ENCODE measurements around the gene PADI2.

The PADI2 gene

GRCh38 chr1:17134724-17135123 is 15.5 kb upstream of the PADI2 start:
- no peak overlapping the region for H3K9ac ChIP-seq (ENCODE audit: low read length)
- no peaks in the 10 kb centered on the region for H3K4me1 ChIP-seq (ENCODE audit: insufficient read depth, low read length, severe bottlenecking)
- H3K9me2 ChIP-seq (ENCODE audit: low read depth, low read length): no peaks in the 10 kb centered on the region
- H3K27me3 ChIP-seq (ENCODE audit: insufficient read depth, low read length): no peaks in the 10 kb centered on the region
- no peaks in the 10 kb centered on the region for H3F3A ChIP-seq (ENCODE audit: insufficient read depth, low read length)
- TF ChIP-seq EZH2 (IDR thresholded peaks at IDR 0.05; ENCODE audit: borderline replicate concordance, low read length): no peak
- no peak for TF ChIP-seq CTCF (IDR thresholded peaks at IDR 0.05; ENCODE audit: low read length)
- no peaks in the 10 kb centered on the region for H3K79me2 ChIP-seq (ENCODE audit: insufficient read depth, low read length)
- H4K20me1 ChIP-seq (ENCODE audit: insufficient read depth, low read length): no peaks in the 10 kb centered on the region
- H3K4me2 ChIP-seq (ENCODE audit: low read length): no peak overlapping the region
- H3K36me3 ChIP-seq (ENCODE audit: insufficient read depth, low read length): no peaks in the 10 kb centered on the region
- no peak overlapping the region for H3K27ac ChIP-seq (ENCODE audit: low read depth, low read length, poor library complexity, severe bottlenecking)
- H3K4me3 ChIP-seq (ENCODE audit: low read depth, low read length, poor library complexity, severe bottlenecking): no peak overlapping the region
- no peak overlapping the region for H2AFZ ChIP-seq (ENCODE audit: low read length)
- no peaks in the 10 kb centered on the region for H3K9me3 ChIP-seq (ENCODE audit: low read length)

- Histone ChIP-seq H3K4me1 (ENCODE audit: insufficient read depth, low read length, severe bottlenecking) (no peaks in the 10 kb centered on the region), H3K27me3 (ENCODE audit: insufficient read depth, low read length) (no peaks in the 10 kb centered on the region), H3K4me3 (ENCODE audit: low read depth, low read length, poor library complexity, severe bottlenecking) (no peak overlapping the region), H3K36me3 (ENCODE audit: insufficient read depth, low read length) (no peaks in the 10 kb centered on the region), H4K20me1 (ENCODE audit: insufficient read depth, low read length) (no peaks in the 10 kb centered on the region), H3K4me2 (ENCODE audit: low read length) (no peak overlapping the region), H2AFZ (ENCODE audit: low read length) (no peak overlapping the region), H3K27ac (ENCODE audit: low read depth, low read length, poor library complexity, severe bottlenecking) (no peak overlapping the region), H3F3A (ENCODE audit: insufficient read depth, low read length) (no peaks in the 10 kb centered on the region), H3K9me2 (ENCODE audit: low read depth, low read length) (no peaks in the 10 kb centered on the region), H3K9ac (ENCODE audit: low read length) (no peak overlapping the region), H3K79me2 (ENCODE audit: insufficient read depth, low read length) (no peaks in the 10 kb centered on the region), H3K9me3 (ENCODE audit: low read length) (no peaks in the 10 kb centered on the region)
- no peak for TF ChIP-seq CTCF (IDR thresholded peaks at IDR 0.05; ENCODE audit: low read length)
- TF ChIP-seq EZH2 (IDR thresholded peaks at IDR 0.05; ENCODE audit: borderline replicate concordance, low read length): no peak
Observed at GRCh38 chr1:17134034-17134433, 14.8 kb upstream of the PADI2 start.

GRCh38 chr1:17130138-17130635 is 10.9 kb upstream of the PADI2 start:
- TF ChIP-seq EZH2 (IDR thresholded peaks at IDR 0.05; ENCODE audit: borderline replicate concordance, low read length): no peak

GRCh38 chr1:17128361-17128760 is 9.1 kb upstream of the PADI2 start:
- H2AFZ ChIP-seq (ENCODE audit: low read length): no peak overlapping the region
- H3K27ac ChIP-seq (ENCODE audit: low read depth, low read length, poor library complexity, severe bottlenecking): no peak overlapping the region
- H4K20me1 ChIP-seq (ENCODE audit: insufficient read depth, low read length): no peaks in the 10 kb centered on the region
- no peaks in the 10 kb centered on the region for H3F3A ChIP-seq (ENCODE audit: insufficient read depth, low read length)
- H3K36me3 ChIP-seq (ENCODE audit: insufficient read depth, low read length): no peaks in the 10 kb centered on the region
- H3K79me2 ChIP-seq (ENCODE audit: insufficient read depth, low read length): no peaks in the 10 kb centered on the region
- no peak overlapping the region for H3K9ac ChIP-seq (ENCODE audit: low read length)
- no peak for TF ChIP-seq EZH2 (IDR thresholded peaks at IDR 0.05; ENCODE audit: borderline replicate concordance, low read length)
- TF ChIP-seq CTCF (IDR thresholded peaks at IDR 0.05; ENCODE audit: low read length): no peak
- no peaks in the 10 kb centered on the region for H3K27me3 ChIP-seq (ENCODE audit: insufficient read depth, low read length)
- H3K4me3 ChIP-seq (ENCODE audit: low read depth, low read length, poor library complexity, severe bottlenecking): no peak overlapping the region
- no peaks in the 10 kb centered on the region for H3K9me2 ChIP-seq (ENCODE audit: low read depth, low read length)
- H3K4me1 ChIP-seq (ENCODE audit: insufficient read depth, low read length, severe bottlenecking): no peaks in the 10 kb centered on the region
- no peak overlapping the region for H3K4me2 ChIP-seq (ENCODE audit: low read length)
- H3K9me3 ChIP-seq (ENCODE audit: low read length): no peaks in the 10 kb centered on the region

More at GRCh38 chr1:17130138-17130635, 10.9 kb upstream of the PADI2 start:
- no peaks in the 10 kb centered on the region for H3K4me1 ChIP-seq (ENCODE audit: insufficient read depth, low read length, severe bottlenecking)
- no peaks in the 10 kb centered on the region for H4K20me1 ChIP-seq (ENCODE audit: insufficient read depth, low read length)
- no peak overlapping the region for H3K27ac ChIP-seq (ENCODE audit: low read depth, low read length, poor library complexity, severe bottlenecking)
- H3K9me3 ChIP-seq (ENCODE audit: low read length): no peaks in the 10 kb centered on the region
- H3K4me3 ChIP-seq (ENCODE audit: low read depth, low read length, poor library complexity, severe bottlenecking): no peak overlapping the region
- no peak overlapping the region for H3K9ac ChIP-seq (ENCODE audit: low read length)
- no peaks in the 10 kb centered on the region for H3K36me3 ChIP-seq (ENCODE audit: insufficient read depth, low read length)
- no peaks in the 10 kb centered on the region for H3K9me2 ChIP-seq (ENCODE audit: low read depth, low read length)
- no peak overlapping the region for H2AFZ ChIP-seq (ENCODE audit: low read length)
- no peaks in the 10 kb centered on the region for H3K27me3 ChIP-seq (ENCODE audit: insufficient read depth, low read length)
- no peaks in the 10 kb centered on the region for H3K79me2 ChIP-seq (ENCODE audit: insufficient read depth, low read length)
- H3F3A ChIP-seq (ENCODE audit: insufficient read depth, low read length): no peaks in the 10 kb centered on the region
- no peak overlapping the region for H3K4me2 ChIP-seq (ENCODE audit: low read length)
